IPS-18a (cell line): ENCODE measurements around the gene ARHGEF3.

ENCODE experiments used
- H3K27ac ChIP-seq: one replicate; pipeline ENCODE4 v1.5.1; 2013; ENCODE audit warnings: low read length
- H3K27me3 ChIP-seq: one replicate; pipeline ENCODE4 v1.6.1; 2013; ENCODE audit warnings: mild to moderate bottlenecking, low read length; ENCODE audit not compliant: control insufficient read depth, insufficient read depth
- H3K36me3 ChIP-seq: one replicate; pipeline ENCODE4 v1.6.1; 2013; ENCODE audit warnings: low read depth, low read length; ENCODE audit not compliant: control insufficient read depth
- H3K4me1 ChIP-seq: one replicate; pipeline ENCODE4 v1.6.1; 2013; ENCODE audit warnings: low read depth, low read length; ENCODE audit not compliant: control insufficient read depth
- H3K4me3 ChIP-seq: one replicate; pipeline ENCODE4 v1.5.1; 2013; ENCODE audit warnings: low read length
- H3K9ac ChIP-seq: one replicate; pipeline ENCODE4 v1.6.1; 2013; ENCODE audit warnings: mild to moderate bottlenecking, low read length, moderate library complexity
- H3K9me3 ChIP-seq: one replicate; pipeline ENCODE4 v1.6.1; 2013; ENCODE audit warnings: low read depth, low read length; ENCODE audit not compliant: control insufficient read depth

ARHGEF3 gene, protein sequence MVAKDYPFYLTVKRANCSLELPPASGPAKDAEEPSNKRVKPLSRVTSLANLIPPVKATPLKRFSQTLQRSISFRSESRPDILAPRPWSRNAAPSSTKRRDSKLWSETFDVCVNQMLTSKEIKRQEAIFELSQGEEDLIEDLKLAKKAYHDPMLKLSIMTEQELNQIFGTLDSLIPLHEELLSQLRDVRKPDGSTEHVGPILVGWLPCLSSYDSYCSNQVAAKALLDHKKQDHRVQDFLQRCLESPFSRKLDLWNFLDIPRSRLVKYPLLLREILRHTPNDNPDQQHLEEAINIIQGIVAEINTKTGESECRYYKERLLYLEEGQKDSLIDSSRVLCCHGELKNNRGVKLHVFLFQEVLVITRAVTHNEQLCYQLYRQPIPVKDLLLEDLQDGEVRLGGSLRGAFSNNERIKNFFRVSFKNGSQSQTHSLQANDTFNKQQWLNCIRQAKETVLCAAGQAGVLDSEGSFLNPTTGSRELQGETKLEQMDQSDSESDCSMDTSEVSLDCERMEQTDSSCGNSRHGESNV

DNA sequence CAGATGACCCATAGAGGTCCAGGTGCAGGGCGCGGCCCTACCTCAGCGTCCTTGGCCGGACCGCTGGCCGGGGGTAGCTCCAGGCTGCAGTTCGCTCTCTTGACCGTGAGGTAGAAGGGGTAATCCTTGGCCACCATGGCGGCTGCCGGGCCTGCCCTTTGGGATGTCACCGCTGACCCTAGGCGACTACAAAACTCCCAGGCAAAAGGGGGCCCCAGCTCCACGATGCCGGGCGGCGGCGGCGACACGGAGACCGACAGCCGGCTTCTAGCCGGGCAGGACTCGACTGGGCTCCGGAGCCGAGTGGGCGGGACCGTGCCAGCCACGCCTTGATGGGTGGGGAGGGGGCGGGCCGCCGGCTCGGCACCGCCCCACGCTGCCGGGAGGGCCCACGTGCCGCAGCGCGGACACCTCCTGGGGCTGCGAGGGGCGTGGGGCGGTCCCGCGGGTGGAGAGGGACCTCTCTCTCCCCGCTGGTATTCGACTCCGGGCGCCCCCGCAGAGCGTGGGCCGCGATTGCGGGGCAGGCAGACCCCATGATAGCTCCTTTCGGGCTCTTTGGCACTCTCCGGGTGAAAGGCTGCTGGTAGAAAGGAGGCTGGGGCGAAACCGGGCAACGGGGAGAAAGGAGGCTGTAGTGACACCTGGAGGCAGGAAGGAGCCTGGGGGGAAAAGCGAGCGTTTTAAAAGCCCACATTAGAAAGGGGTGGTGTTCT lies at the start of gene ARHGEF3:
TSS of gene ARHGEF3 (minus strand) at position 288 of the 716 bp plus-strand sequence. CDS start at position 137, 151 bp downstream.
- H3K36me3 ChIP-seq: no peaks in the 10 kb centered on the region
- no peak within 1 kb of the TSS for H3K27ac ChIP-seq
- peak within 1 kb of the TSS; percentile 43 for H3K9ac ChIP-seq
- H3K4me3 ChIP-seq: peak within 1 kb of the TSS; percentile 75
- H3K9me3 ChIP-seq: no peaks in the 10 kb centered on the region
- no peaks in the 10 kb centered on the region for H3K4me1 ChIP-seq
- peaks cover 13% of the 10 kb centered on the region for H3K27me3 ChIP-seq

DNA sequence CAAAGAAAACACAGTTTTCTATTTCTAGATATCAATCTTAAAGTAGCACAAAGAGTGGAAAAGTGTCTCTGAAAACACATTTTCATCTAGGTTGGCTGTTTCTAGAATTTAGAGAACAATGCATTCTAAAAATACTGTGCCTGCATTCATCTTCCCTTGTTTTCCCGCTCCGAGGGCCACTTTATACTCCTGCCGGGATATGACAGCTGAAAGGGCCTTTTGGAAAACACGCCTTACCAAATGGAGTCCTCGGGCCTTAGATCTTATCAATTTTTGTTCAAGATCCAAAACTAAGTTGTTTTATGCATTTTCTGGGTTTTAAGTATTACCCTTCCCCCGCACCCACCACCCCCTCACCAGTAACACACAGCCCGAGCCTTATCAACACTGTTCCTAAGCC lies 47.9 kb upstream of the ARHGEF3 start:
- H3K36me3 ChIP-seq: no peaks in the 10 kb centered on the region
- H3K9ac ChIP-seq: no peak overlapping the region
- H3K4me1 ChIP-seq: no peaks in the 10 kb centered on the region
- no peak overlapping the region for H3K27ac ChIP-seq
- H3K27me3 ChIP-seq: no peaks in the 10 kb centered on the region
- H3K4me3 ChIP-seq: no peak overlapping the region
- no peaks in the 10 kb centered on the region for H3K9me3 ChIP-seq

DNA sequence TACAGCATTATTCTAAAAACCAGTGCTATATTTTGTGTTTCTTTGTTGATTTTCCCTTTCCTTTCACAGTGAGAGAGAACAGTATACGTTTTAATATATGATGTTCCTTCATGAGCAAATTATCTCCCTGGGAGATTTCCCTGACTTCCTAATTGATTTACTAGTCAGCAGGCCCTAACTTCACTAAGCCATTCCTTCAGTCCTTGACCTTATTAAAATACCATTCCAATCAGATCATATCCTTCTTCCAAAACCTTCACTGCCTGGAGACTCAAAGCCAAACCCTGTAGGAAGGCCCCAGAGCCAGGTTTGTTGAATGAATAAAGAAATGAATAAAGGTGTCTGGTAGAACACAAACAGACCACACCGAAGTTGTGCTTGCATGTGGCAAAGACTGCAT lies 43.8 kb upstream of the ARHGEF3 start:
- no peak overlapping the region for H3K27ac ChIP-seq

DNA sequence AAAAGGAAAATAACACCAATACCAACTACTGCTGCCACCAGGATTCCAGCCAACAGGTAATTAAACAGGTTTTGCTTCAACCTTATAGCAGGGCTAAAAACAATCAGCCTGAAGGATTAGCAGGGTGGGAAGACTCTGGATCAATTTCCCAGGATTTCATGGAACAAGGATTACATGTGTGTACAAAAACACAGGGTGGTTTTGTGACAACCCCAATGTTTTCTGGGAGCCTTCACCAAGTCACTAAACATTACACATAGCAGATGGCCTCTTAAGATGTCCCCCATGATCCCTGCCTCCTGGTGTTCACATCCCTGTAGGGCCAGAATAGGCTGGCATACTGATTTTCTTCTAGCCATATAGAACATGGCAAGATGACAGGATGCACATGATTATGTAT lies 42.8 kb upstream of the ARHGEF3 start:
- Histone ChIP-seq H3K4me1 (no peaks in the 10 kb centered on the region), H3K9me3 (no peaks in the 10 kb centered on the region), H3K27me3 (no peaks in the 10 kb centered on the region), H3K4me3 (no peak overlapping the region), H3K36me3 (no peaks in the 10 kb centered on the region), H3K9ac (no peak overlapping the region), H3K27ac (no peak overlapping the region)

More for the DNA sequence above, 43.8 kb upstream of the ARHGEF3 start:
- H3K9ac ChIP-seq: no peak overlapping the region
- H3K4me1 ChIP-seq: no peaks in the 10 kb centered on the region
- no peaks in the 10 kb centered on the region for H3K27me3 ChIP-seq
- H3K9me3 ChIP-seq: no peaks in the 10 kb centered on the region
- H3K36me3 ChIP-seq: no peaks in the 10 kb centered on the region
- no peak overlapping the region for H3K4me3 ChIP-seq

DNA sequence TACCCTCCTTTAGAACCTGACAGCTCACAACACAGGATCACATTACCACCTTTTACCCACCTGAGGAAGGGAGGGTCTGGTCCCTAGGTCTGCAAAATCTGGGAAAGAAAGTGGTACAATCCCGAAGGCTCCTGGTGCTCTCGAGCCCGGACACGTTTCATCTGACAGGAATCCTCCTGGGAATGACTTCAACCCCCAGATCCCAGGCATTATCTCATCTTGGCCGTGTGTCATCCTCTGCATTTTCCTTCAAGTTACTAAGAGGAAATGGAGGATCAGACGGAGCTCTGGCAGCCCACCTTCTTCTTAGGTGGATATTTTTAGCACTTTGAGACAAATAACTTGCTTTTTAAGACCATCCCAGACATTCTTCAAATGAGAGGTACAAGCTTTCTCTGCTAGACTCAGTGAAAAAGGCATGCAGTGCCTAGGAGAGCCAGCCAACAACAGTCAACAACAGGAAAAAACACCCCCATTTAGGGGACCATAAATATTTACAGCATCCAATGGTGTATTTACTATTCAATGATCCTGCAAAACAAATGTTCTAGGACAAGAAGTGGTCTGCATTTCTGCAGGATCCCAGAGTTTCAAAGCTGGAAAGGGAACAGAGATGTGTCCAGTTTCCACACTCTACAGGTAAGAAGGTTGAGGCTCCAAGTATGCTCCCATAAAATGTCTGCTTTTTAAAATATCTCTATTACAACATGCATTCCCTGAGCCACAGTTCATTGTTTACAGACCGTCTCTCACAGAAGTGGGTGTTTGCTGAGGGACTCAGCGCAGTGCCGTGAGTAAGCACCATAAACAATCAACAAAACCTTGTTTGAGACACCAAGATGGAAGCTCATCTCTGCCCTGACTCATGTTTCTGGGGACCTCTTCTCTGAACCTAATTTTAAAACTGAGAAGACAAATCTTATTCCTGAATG lies 38.3 kb upstream of the ARHGEF3 start:
- H3K4me3 ChIP-seq: no peak overlapping the region

DNA sequence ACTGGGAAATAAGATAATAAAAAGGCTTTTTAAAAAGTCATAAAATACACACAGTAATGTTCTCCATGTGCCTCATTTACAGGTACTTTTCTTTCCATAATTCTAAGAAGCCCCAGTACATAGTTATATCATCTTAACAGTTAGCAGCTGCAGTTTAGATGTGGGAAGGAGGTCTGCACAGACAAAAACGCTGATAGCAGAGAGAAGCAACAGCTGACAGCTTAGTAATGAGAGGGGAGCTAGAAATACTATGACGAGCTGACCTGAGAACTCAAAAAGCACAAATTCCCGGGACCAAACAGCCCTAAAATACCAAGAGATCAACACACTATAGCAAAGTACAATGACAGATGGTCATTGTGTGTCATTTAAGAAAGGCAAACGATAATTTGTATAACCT lies 36.7 kb upstream of the ARHGEF3 start:
- Histone ChIP-seq H3K9me3 (no peaks in the 10 kb centered on the region), H3K4me1 (no peaks in the 10 kb centered on the region), H3K9ac (no peak overlapping the region), H3K27me3 (no peaks in the 10 kb centered on the region), H3K27ac (no peak overlapping the region), H3K4me3 (no peak overlapping the region), H3K36me3 (no peaks in the 10 kb centered on the region)

More for the DNA sequence above, 38.3 kb upstream of the ARHGEF3 start:
- H3K36me3 ChIP-seq: no peaks in the 10 kb centered on the region
- H3K4me1 ChIP-seq: no peaks in the 10 kb centered on the region
- H3K9me3 ChIP-seq: no peaks in the 10 kb centered on the region
- H3K9ac ChIP-seq: no peak overlapping the region
- no peaks in the 10 kb centered on the region for H3K27me3 ChIP-seq
- H3K27ac ChIP-seq: no peak overlapping the region

DNA sequence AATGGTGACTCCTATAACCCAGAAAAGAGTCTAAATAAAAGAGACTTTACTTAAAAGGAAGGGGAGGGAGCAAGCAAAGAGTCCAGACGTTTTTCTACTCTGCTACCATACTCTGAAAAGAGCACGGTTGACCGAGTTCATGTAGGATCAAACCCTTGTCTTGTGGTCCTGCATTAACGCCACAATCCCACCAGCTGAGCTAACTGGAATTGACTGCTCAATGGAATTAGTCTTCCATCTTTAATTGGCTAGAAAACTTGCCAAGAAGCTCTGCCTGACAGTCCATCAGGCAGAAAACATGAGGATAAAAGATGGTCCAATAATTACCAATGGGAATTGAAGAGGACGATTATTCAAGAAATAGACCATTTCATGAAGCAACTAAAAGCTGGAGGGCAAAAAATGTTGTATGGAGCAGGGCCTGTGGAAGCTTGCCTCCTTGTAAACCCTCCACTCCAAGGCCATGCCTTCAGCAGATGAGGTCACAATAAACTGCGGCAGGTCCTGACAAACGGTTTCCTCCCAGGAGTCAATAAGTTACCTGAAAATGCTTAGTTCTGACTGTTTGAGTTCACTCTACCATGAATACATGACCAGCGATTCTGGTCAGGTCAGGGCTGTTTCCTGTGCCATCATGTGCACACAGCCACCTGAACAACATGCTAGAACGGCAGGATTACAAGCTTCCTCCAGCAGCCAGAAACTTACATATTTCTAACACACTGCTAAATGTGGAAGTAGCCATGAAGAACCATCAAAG lies 35.6 kb upstream of the ARHGEF3 start:
- H3K4me1 ChIP-seq: no peaks in the 10 kb centered on the region
- H3K27ac ChIP-seq: no peak overlapping the region
- no peaks in the 10 kb centered on the region for H3K36me3 ChIP-seq
- H3K27me3 ChIP-seq: no peaks in the 10 kb centered on the region
- H3K9ac ChIP-seq: no peak overlapping the region
- H3K9me3 ChIP-seq: no peaks in the 10 kb centered on the region
- no peak overlapping the region for H3K4me3 ChIP-seq

DNA sequence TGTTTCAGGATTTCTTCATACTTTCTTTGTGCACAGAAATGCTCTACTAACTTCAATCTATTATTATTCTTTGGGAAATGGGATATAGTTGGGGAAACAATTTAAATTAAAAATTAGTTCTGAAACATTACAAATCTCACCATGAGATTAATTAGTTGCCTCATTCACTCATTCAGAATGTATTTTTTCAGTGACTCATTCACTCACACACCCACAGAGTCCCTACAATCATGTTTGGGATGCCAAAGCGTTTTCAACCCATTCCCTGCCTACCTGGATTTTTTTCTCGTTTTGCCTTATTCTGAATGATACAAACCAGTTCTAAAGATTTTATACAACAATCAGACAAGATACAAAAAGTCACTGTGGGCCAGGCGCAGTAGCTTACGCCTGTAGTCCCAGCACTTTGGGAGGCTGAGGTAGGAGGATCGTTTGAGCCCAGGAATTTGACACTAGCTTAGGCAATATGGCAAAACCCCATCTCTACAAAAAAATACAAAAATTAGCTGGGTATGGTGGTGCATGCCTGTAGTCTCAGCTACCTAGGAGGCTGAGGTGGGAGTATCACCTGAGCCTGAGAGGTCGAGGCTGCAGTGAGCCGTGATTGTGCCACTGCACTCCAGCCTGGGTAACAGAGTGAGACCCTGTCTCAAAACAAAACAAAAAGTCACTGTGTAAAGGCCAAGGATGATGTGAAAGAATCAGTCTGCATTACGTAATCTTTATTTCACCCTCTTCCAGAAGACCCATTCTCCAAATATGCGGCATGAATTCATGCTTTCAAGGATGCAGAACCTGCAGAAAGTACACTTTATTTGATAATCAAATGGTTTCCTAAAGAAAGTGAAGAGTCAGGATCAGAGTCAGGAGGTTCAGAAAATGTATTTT lies 34.8 kb upstream of the ARHGEF3 start:
- Histone ChIP-seq H3K4me3 (no peak overlapping the region), H3K27ac (no peak overlapping the region), H3K27me3 (no peaks in the 10 kb centered on the region), H3K4me1 (no peaks in the 10 kb centered on the region), H3K9me3 (no peaks in the 10 kb centered on the region), H3K36me3 (no peaks in the 10 kb centered on the region), H3K9ac (no peak overlapping the region)

DNA sequence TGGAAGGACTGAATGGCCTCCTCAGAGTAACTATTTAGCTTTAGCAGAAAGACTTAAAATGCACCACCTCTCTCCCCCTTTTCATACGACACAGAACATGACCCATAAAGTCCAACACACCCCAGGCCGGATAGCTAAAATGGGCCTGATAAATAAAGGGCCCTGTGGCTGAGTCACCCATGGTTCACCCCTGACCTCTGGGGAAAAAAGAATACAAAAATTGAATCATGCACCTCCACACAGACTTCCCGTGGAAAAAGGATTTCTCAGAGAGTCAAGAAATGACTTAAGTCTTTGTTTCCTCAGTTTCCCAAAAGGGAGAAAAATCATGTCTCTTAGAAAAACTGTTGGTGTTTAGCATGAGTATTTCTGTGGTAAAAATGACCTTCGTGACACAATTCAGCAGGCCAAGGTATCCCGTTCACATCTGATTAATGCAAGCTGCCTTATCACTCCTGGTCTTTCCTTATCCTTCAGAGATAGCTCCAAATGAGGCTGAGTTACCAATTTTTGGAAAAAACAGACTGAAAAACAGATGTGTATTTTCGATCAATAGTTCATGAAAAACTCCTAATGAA lies 34.0 kb upstream of the ARHGEF3 start:
- H3K27ac ChIP-seq: no peak overlapping the region
- H3K4me1 ChIP-seq: no peaks in the 10 kb centered on the region
- no peaks in the 10 kb centered on the region for H3K36me3 ChIP-seq
- H3K4me3 ChIP-seq: no peak overlapping the region
- H3K9me3 ChIP-seq: no peaks in the 10 kb centered on the region
- no peaks in the 10 kb centered on the region for H3K27me3 ChIP-seq
- no peak overlapping the region for H3K9ac ChIP-seq

DNA sequence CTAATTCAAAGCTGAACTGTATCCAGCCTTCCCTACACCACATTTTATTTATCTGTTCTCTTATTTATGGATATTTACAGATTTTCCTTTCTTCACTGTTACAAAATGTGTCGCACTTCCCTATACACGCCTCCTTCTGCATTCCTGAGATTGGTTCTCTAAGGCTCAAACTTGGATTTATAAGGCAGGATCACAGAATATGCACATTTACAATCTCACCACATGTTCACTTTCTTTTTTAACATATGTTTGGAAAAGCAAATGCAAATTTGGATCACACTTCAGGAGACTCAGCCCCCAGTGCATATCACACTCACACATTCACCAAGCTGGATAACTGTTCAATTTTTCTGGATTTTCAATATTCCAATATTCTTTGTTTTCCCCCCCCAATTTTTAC lies 31.8 kb upstream of the ARHGEF3 start:
- H3K4me3 ChIP-seq: no peak overlapping the region
- no peak overlapping the region for H3K27ac ChIP-seq
- no peak overlapping the region for H3K9ac ChIP-seq
- no peaks in the 10 kb centered on the region for H3K36me3 ChIP-seq
- no peaks in the 10 kb centered on the region for H3K4me1 ChIP-seq
- no peaks in the 10 kb centered on the region for H3K27me3 ChIP-seq
- no peaks in the 10 kb centered on the region for H3K9me3 ChIP-seq
